NCI-H748 (cell line): ENCODE data around the gene TMC3.
A peak's percentile ranks its signal among the peaks of the same experiment; 100 is the strongest.
"Not testable (repeated sequence)": the region's sequence is repeated elsewhere in the genome, so short reads cannot be mapped to it uniquely, and the experiment has no call there.

Experiments
- DNase-seq: peaks from one replicate; lab custom pipeline; 2025; ENCODE audit not compliant: unreplicated experiment; lab: John Stamatoyannopoulos, UW

The TMC3 gene

GRCh38 chr15:81348691-81349090, 25.3 kb downstream of the TMC3 start:
- DNase-seq, result not testable (repeated sequence)

GRCh38 chr15:81347910-81348309, 26.1 kb downstream of the TMC3 start:
- DNase-seq, result no peak

- no peak for DNase-seq
Measured at GRCh38 chr15:81346611-81347010, 27.4 kb downstream of the TMC3 start.

GRCh38 chr15:81343371-81343770, 30.6 kb downstream of the TMC3 start:
- DNase-seq, result no peak

- DNase-seq, result no peak
Measured at GRCh38 chr15:81341351-81341750, 32.7 kb downstream of the TMC3 start.

GRCh38 chr15:81339851-81340250, 34.2 kb downstream of the TMC3 start:
- DNase-seq, result no peak

GRCh38 chr15:81339321-81339720, 34.7 kb downstream of the TMC3 start:
- no peak for DNase-seq

- DNase-seq, result no peak
Measured at GRCh38 chr15:81338170-81339007, 35.6 kb downstream of the TMC3 start.

- DNase-seq, result no peak
Measured at GRCh38 chr15:81337713-81338157, 36.3 kb downstream of the TMC3 start.

GRCh38 chr15:81337241-81337640, 36.8 kb downstream of the TMC3 start:
- DNase-seq, result no peak

GRCh38 chr15:81336568-81336967, 37.4 kb downstream of the TMC3 start:
- no peak for DNase-seq

- no peak for DNase-seq
Measured at GRCh38 chr15:81335631-81336030, 38.4 kb downstream of the TMC3 start.

- peak; percentile 38 for DNase-seq
Measured at GRCh38 chr15:81334768-81335435, 39.1 kb downstream of the TMC3 start.

GRCh38 chr15:81333363-81333762, 40.6 kb downstream of the TMC3 start:
- DNase-seq, result no peak

- DNase-seq, result no peak
Measured at GRCh38 chr15:81332326-81332725, 41.7 kb downstream of the TMC3 start.

- DNase-seq, result no peak
Measured at GRCh38 chr15:81331600-81331999, 42.4 kb downstream of the TMC3 start.

- DNase-seq, result not testable (repeated sequence)
Measured at GRCh38 chr15:81331141-81331540, 42.9 kb downstream of the TMC3 start.

GRCh38 chr15:81330366-81331090, 43.5 kb downstream of the TMC3 start:
- no peak for DNase-seq

- DNase-seq, result no peak
Measured at GRCh38 chr15:81329446-81329845, 44.6 kb downstream of the TMC3 start.

- no peak for DNase-seq
Measured at GRCh38 chr15:81327516-81327915, 46.5 kb downstream of the TMC3 start.

GRCh38 chr15:81326466-81327212, 47.4 kb downstream of the TMC3 start:
- no peak for DNase-seq
